Muscle of back (tissue), 11 donors: Measurements from ENCODE around the gene UBE2L3. TPM values are rescaled to one million over a fixed set of nuclear protein-coding genes. Genes with fewer than 3 reads are reported as not detected.
"Not testable (repeated sequence)": the region's sequence is repeated elsewhere in the genome, so short reads cannot be mapped to it uniquely, and the experiment has no call there.

ENCODE experiments used
- DNase-seq, 3 donors: peaks; one replicate each; pipeline versions ENCODE4 v3.0.0 to v3.0.0-alpha.2; 2013
- polyA plus RNA-seq, 10 donors: library from polyadenylated mRNA; unstranded; fragments of 120-200 nt; gene quantifications; one replicate each; pipeline ENCODE4 v1.2.1, GENCODE V29; 2013; ENCODE audit not compliant: insufficient read length in 10 of 10

UBE2L3 gene
- polyA plus RNA-seq, 10 donors: 37.1 to 45.5 (median 39.5) TPM

DNA sequence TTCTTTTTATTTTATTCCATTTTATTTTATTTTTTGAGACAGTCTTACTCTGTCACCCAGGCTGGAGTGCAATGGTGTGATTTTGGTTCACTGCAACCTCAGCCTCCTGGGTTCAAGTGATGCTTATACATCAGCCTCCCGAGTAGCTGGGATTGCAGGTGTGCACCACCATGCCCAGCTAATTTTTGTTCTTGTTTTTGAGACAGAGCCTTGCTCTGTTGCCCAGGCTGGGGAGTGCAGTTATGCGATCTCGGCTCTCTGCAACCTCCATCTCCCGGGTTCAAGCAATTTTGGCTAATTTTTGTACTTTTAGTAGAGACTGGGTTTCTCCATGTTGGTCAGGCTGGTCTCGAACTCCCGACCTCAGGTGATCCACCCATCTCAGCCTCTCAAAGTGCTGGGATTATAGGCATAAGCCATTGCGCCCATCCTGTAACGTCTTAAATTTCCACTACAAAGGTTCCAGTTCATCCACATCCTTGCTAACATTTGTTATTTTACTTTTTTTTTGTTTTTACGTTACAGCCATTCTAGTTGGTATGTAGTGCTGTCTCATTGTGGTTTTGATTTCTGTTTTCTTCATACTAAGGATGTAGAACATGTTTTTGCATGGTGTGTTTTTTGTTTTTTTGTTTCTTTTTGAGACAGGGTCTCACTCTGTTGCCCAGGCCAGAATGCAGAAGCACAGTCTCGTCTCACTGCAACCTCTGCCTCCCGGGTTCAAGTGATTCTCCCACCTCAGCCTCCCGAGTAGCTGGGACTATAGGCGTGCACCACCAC lies 29.0 kb downstream of the UBE2L3 start:
- DNase-seq: not testable (repeated sequence)

DNA sequence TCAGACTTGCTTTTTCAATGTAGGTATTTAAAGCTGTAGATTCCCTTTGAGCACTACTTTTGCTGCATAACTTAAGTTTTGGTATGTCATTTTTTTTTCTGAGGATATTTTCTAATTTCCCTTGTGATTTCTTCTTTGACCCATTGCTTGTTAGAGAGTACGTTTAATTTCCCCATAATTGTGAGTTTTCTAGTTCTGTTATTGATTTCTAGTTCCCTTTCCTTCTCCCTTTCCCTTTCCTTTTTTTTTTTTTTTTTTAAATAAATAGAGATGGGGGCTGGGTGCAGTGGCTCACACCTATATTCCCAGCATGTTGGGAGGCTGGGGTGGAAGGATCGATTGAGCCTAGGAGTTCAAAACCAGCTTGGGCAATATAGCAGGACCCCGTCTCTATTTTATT lies 30.8 kb downstream of the UBE2L3 start:
- DNase-seq: no peak

DNA sequence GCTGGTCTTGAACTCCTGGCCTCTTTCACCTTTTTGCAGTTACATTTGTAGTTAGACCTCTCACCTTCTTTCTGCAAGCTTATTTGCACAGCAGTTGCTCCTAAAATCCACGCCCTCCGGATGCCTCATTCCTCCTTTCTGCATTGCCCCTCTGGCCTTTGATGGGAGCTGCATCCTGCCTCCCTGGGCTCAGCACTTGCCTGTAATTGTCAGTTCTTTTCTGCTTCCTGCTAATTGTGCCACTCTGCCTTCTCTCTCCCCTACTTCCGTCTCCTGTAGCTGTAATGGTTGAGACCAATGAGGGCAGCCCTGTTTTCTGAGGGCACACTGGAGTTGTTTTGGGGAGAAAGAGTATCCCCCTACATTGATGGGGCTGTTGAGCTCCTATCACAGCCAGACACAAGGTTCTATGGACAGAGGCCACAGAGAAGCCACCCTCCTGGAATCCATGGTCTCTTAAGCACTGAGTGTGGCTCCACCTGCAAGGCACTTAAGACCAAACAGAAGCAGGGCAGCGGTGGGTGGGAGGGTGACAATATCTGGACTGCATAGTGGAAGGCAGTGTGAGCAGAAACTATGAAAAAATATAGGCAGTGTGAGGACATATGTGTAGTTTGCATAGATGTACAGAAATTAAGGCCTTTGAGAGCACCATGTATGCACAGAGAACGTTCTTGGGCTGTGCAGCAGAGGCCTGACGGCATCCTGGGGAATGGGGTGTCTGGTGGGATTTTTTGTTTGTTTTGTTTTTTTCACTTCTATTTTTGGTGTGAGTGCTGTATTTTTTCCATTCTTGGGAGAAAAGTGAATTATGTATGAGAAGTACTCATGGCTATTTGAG lies 31.8 kb downstream of the UBE2L3 start:
- DNase-seq: no peak

DNA sequence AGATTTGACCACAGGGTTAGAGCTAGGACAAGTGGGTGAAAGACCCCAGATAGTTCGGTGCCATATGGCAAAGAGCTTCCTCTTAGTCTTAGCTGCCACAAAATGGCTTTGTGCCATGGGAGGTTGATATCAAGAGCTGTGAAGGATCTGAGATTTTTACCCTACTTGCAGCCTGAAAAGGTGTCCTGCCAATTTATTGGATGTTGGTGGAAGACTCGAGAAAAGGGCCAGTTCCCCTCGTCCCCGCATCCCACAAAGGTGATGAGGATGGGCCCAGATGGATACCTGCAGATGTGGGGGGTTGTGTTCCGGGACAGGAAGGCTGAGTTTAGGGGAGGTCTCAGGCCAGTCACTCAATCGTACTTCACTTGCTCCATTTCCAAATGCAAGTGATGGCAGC lies 35.1 kb downstream of the UBE2L3 start:
- DNase-seq: no peak

DNA sequence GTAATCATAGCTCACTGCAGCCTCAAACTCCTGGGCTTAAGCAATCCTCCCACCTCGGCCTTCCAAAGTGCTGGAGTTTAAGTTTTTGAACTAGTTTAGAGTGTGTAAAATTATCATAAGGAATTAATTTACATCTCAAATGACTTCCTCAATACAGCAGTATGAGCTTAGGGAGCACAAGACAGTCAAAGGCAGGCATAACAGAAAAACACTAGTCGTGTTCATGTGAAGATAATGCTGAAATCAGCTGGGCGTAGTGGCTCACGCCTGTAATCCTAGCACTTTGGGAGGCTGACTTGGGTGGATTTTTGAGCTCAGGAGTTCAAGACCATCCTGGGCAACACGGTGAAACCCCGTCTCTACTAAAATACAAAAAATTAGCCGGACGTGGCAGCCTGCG lies 36.5 kb downstream of the UBE2L3 start:
- DNase-seq: no peak

DNA sequence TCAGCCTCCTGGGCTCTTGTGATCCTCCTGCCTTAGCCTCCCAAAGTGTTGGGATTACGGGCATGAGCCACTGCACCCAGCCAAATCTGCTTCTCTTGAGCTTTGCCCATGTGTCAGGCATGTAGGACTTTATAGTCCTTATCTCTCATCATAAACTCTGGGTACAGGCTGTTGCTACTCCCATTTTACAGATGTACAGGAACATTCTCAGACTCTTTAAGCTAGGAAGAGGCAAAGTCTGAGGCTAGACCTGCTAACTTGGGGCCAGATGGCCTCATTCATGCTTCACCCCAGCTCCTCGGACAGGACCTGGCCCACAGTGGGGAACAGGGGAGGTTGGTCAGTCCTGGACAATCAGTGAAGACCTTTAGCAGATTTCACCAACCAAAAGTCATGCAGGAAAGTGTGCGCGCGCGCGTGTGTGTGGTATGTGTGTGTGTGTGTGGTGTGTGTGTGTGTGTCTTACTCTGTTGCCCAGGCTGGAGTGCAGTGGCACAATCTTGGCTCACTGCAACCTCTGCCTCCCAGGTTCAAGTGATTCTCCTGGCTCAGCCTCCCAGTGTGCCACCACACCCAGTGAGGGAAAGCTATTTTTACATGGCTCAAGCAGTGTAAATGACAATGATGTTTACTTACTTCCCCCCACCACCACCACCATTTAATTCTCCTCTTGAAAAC lies 38.5 kb downstream of the UBE2L3 start:
- no peak for DNase-seq

DNA sequence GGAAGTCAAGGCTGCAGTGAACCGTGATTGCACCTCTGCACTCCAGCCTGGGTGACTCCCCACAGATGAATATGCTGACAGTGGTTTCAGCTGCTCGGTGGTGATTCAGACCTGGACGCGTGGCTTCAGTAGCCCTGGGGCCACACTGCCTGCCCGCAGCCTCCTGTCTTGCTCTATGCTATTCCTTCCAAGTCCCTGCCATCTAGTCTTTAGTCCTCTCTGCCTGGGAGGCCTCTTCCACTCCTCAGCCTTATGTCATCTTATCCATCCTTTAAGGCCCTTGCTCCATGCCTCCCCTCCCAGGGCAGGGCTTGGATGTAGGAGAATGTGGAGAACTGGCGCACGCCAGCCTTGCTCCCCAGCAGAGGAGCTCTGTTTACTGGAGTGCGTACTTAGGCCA lies 39.3 kb downstream of the UBE2L3 start:
- DNase-seq: no peak

DNA sequence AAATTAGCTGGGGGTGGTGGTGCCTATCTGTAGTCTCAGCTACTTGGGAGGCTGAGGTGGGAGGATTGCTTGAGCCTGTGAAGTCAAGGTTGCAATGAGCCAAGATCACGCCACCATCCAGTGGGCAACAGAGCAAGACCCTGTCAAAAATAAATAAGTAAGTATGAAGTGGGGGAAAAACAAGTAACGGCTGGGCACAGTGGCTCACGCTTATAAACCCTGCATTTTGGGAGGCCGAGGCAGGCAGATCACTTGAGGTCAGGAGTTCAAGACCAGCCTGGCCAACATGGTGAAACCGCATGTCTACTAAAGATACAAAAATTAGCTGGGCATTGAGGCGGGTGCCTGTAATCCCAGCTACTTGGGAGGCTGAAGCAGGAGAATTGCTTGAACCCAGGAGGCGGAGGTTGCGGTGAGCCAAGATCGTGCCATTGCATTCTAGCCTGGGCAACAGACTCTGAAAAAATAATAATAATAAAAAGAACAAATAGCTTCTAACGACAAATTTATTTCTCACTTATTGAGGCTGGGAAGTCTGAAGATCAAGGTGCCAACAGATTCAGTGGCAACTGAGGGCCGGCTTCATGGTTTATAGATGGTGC lies 42.1 kb downstream of the UBE2L3 start:
- not testable (repeated sequence) for DNase-seq

DNA sequence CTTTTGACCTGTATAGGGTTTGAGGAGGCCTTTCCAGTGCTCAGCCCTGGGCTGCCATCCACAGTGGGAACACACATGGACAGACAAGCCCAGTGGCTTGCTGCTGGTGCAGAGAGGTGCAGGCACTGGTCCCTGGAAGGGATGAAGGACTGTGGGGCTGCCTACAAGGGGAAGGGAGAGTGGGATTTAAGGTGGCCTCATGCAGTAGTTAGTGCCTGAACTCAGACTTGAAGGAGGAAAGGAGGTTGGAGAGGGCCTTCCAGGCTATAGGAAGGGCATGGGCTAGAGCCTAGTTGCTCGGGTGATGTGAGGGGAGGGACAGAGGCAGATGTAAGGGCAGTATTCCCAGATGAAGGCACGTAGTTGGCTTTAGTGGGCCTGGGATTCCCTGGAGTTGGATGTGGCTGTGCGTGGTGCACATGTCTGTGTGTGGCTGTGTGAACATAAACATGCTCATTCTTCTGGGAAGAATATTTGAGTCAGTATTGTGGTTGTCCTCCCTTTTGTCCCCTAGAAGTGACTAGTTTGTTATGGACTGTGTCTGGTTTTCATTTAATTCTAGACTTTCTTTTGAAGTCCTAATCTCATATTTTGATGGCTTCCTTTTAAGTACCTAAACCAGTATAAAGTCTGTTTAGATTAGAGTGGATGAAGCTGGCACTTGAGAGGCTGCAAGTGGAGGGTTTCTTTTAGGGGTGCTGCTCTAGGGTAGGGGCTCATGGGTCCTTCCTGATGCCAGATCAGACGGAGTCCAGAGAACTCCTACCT lies 43.9 kb downstream of the UBE2L3 start:
- DNase-seq: no peak

DNA sequence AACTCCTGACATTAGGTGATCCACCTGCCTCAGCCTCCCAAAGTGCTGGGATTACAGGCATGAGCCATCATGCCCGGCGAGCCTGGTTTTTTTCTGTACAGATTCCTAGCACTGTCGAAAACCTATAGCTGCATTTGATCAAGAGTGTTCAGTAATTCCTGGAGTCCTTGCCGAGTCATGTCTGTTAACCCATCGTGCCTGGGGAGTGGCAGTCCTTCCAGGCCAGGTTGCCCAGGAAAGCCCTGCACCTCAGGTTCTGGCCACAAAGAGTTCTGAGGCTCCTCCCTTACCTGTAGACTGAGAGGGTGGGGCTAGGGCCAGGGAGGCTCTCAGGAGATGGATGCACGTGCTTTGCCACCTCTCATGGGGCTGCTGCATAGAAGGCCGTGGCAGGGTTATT lies 45.3 kb downstream of the UBE2L3 start:
- DNase-seq: no peak

DNA sequence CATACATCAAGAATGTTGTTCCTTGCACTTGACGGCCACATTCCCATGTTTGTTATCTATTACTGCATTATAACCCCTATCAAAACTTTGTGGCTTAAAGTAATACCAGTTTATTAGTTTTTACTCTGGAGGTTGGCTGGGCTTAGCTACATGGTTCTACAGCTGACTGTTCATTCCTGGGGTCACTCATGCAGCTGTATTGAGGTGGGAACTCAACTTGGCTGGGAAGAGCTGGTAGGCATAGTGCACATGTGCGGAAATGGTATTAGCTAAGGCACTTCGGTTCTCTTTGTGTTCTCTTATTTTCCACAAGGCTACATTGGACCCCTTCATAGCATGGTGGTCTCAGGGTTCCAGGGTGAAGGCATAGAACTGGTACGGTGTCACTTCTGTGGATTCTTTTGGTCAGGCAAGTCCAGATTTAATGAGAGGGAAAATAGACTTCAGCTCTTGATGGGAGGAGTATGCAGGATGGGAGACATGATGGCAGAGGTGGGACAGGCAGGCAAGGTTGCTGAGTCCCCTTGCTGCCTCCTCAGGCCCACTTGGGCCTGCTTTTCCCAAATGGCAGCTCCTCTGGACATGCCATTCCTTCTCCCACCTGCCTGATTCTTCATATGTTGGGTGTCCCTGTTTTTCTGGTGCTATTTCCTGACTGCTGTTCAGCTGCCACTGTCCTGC lies 46.2 kb downstream of the UBE2L3 start:
- no peak for DNase-seq

DNA sequence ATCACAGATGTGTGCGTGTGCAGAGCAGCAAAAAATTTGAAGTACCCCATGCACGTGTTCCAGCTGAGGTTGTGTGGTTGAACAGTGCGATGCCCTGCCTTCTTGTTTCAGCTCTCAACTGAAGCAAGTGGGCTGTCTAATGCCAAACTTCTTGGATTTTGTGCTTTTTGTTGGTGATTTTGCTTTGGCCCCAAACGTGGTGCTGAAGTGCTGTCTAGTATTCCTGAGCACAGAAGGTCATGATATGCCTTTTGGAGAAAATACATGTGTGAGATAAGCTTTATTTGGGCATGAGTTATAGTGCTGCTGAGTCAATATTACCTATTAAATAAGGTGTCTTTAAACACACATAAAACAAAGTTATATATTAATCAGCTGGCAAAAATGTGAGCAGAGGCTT lies 48.2 kb downstream of the UBE2L3 start:
- DNase-seq: no peak

DNA sequence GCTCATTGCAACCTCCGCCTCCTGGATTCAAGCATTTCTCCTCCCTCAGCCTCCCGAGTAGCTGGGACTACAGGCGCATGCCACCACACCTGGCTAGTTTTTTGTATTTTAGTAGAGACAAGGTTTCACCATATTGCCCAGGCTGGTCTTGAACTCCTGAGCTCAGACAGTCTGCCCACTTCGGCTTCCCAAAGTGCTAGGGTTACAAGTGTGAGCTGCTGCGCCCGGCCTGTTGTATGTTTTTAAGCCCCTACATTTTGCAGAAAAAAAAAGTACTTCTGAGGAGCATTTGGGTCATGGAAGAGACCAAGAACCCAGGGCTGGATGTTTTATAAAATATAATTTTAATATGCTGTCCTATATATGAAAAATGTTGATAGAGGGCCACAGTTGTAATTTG lies 49.8 kb downstream of the UBE2L3 start:
- DNase-seq: not testable (repeated sequence)

DNA sequence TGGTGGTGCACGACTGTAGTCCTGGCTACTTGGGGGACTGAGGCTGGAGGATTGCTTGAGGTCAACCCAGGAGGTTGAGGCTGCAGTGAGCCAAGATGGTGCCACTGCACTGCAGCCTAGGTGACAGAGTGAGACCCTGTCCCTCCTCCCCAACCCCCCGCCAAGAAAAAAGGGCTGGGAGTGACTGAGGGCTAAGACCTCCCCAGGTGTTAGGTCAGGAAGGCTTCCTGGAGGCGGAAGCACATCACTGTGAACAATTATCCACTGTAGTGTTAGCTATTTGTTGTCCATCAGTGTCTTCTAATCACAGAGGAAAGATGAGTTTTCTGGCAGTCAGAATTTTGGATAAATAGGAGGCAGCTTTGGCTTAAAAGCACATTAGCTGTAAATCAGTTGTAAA lies 53.5 kb downstream of the UBE2L3 start:
- no peak for DNase-seq

DNA sequence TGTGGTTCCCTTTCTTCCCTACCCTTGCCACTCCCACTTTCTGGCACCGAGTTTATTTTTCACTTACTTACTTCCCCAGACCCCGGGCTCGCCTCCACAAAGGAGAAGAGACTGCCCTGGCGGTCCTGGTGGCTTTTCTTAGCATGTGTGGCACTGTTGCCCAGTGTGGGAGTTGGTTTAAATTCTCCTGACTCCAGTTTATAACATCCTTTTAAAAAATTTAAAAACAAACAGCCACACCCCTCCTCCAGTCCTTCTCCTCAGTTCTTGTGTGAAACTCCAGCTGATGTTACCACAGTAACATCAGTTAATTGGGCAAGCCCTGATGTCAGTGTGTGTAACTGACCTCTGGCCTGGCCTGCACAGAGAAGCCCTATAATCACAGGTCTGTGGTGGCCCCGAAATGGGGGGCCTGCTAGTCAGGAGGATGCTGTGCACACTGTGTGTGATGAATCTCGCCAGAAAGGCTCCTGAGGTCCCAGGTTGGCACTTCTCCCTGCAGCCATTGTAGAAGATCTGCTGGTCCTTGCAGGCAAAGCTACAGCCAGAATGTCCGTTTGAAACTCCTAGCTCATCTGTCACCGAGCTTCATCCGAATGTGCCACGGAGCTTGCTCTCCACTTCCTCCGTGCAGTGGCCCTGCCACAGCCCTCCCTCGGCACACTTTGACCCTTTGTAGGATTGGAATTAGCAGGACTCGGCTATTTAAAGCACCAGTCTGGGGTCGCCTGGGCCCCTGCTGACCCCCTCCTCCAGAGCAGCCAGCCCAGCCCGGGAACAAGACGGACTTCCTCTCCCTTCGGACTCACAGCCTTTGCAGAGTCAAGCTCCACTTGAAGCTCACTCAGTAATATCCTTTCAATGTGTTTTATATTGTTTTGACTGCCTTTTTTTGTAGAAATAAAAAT lies 54.8 kb downstream of the UBE2L3 start:
- DNase-seq: peak in 1 of 3 donors; percentile 35

DNA sequence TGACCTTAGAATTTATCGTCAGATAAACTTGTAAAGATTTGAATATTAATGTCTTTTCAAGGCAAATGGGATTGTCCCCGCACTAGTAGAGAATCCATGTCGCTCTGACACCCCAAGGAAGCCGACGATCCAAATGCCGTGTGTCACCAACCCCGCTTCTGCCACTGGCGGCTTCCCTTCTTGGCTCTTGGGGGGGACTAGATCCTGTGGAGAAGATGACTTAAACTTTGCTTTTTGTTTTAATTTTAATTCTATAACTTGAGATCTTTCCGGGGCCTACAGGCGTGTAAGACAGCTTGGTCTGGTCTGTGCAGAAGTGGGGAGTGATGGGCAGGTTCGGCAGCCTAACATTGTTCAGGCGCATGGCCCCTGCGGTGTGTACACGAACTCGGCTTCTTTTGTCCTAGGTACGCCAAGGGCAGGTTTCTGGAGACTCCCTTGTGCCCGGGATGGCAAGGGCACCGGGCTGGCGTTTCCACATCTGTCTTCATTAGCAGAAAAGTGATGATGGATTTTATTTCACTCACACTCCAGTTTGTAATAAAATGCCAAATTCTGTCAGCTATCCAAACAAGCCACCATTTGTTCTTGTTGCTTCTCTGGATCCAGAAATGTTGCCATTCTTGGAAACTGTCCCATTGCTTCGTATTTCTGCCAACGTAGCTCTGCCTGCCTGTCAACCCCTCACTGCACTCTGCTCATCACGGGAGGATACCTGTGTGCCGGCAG lies 55.6 kb downstream of the UBE2L3 start:
- DNase-seq: peak in 1 of 3 donors; percentile 32

DNA sequence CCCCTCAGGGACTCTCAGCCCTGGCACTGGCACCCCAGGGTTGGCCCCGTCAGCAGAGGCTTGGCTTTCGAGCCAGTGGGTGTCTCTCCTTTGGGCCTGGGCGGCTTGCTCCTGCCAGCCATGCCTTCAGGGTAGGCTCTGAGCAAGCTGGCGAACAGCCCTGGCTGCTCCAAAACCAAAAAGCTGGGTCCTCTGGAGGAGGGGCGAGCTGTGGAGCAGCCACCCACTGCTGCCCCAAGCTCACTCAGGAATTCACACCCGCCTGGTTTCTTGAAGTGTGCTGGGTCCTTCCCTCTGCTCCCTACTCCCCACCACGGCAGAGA lies 56.1 kb downstream of the UBE2L3 start:
- no peak for DNase-seq

DNA sequence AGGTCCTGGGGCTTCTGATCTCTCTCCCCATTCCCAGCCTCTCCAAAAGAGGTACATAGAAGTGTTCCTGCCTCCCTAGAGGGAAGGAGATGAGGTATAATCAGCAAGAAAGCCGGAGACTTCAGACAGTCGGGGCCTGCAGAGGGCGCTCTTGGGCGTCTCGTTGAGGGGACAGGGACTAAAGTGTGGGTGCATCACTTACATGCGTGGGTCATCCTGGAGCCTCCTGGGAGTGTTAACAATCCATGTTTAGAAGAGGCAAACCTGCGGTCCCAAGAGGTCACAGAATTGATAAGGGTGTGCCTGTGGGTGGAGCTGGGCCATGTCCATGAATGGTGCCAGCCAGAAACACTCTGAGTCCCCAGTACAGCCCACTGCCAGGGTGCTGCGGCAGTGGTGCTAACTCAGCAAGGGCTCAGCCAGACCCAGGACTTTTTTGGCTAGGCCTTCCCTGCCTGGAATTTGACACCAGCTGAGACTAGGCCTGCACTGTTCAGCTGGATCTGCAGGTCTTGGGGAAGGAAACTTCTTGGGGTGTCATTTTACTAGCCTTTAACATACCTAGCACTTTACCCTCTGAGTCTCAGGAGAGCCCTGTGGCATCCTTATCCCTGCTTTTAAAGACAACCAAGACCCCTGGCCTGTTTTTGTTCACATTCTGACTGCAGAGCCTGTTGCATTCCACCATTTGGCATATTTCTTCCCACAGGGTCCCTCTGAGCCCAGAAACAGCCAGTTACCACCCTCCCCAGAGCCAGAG lies 56.8 kb downstream of the UBE2L3 start:
- peak; percentile 17 to 53 (median 44) for DNase-seq
